Mucosa of gallbladder (tissue), 1 donor: ENCODE data around the gene PPP2CA. TPM values are rescaled to one million over a fixed set of nuclear protein-coding genes. Genes with fewer than 3 reads are reported as not detected.
"Not testable (repeated sequence)": the region's sequence is repeated elsewhere in the genome, so short reads cannot be mapped to it uniquely, and the experiment has no call there.

ENCODE experiments used
- DNase-seq: peaks from one replicate; pipeline ENCODE4 v3.0.0-alpha.2; 2020; ENCODE audit warnings: low spot score
- total RNA-seq: library from RNA; stranded (reverse); gene quantifications from one replicate; pipeline ENCODE4 v1.2.1, GENCODE V29; 2021
- donor health status: DM: no; HTN: no; CAD: no.

The PPP2CA gene
- 108 TPM for total RNA-seq

DNA sequence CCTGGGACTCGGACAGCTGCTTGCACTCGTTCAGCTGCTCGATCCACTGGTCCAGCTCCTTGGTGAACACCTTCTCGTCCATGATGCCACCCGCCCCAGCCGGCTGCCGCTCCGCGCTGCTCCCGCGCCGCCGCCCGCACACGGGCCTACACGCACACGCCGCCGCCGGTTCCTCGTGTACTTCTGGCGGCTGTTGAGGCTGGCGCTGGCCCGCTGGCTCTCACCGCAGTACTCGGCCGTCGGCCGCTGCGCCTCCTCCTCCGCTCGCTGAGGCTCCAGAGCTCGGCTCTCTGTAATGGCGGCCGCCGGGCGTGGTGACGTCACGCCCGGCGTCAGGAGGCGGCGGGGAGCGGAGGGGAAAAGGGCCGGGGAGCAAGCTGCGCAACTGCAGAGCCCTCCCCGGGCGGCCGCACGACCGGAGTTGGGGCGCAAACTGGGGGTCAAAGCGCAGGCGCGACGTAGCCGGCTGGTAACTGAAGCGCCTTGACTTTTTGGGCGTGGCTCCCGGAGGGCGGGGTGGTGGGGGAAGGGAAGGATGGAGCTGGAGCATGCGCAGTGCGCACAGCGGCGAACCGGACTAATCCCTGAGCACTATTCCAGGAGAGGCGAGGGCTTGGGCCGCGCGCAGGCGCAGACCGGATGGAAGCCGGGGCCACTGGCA, at the start of gene PPP2CA:
TSS of gene PPP2CA (minus strand) at position 294 of the 661 bp plus-strand sequence. CDS start at position 82, 212 bp downstream.
- DNase-seq, result peak; percentile 99

GRCh38 chr5:134273642-134274395, 47.9 kb upstream of the PPP2CA start:
- no peak for DNase-seq

GRCh38 chr5:134271059-134271458, 45.2 kb upstream of the PPP2CA start:
- no peak for DNase-seq

GRCh38 chr5:134268919-134269318, 43.0 kb upstream of the PPP2CA start:
- no peak for DNase-seq

DNA sequence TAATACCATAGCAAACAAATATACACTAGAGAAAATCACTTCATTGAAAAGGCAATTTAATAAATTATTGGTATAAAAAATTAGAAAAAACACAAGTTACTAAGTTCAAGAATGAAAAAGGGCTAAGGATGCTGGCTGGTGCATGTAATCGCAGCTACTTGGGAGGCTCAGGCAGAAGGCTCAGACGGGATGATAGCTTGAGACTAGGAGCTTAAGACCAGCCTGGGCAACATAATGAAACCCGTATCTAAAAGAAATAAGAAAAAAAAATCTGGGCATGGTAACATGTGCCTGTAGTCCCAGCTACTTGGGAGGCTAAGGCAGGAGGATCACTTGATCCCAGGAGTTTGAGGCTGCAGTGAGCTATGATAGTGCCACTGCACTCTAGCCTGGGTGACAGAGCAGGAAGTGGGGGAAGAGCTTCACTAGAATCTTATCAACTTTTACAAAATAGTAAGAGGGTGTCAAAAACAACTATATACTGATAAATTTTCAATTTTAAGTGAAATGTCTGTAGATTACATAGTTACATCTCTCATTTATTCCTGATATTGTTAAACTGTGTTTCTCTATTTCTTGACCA, 42.2 kb upstream of the PPP2CA start:
- no peak for DNase-seq

DNA sequence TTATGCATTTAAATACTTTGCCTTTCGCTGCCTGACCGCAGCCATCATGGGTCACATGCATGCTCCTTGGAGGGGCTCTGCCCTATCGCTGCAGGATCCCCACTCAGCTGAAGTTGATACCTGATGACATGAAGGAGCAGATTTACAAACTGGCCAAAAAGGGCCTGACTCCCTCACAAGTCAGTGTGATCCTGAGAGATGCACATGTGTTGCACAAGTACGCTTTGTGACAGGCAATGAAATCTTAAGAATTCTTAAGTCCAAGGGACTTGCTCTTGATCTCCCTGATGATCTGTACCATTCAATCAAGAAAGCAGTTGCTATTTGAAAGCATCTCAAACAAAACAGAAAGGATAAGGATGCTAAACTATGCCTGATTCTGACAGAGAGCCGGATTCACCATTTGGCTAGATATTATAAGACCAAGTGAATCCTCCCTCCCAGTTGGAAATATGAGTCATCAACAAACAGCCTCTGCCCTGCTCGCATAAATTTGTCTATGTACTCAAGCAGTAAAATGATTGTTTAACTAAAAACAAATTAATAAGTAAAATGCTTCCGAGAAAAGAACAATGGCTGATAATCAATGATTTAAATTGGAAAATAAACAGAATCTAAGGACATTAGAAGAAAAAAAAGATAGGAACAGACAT, 41.6 kb upstream of the PPP2CA start:
- DNase-seq, result no peak

DNA sequence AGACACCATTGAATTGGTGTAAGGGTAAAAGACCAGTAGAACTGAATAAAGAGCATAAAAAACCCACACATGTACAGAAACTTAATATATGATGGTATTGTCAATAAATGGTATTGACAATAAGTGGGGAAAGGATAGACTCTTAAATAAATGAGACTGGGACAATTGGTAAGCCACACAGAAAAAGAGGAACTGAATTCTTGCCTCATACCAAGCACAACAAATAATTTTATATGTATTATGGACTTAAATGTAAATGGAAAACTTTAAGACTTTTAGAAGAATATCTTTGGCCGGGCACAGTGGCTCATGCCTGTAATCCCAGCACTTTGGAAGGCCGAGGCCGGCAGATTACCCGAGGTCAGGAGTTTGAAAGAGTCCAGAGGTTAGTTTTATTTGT, 37.9 kb upstream of the PPP2CA start:
- DNase-seq, result no peak

DNA sequence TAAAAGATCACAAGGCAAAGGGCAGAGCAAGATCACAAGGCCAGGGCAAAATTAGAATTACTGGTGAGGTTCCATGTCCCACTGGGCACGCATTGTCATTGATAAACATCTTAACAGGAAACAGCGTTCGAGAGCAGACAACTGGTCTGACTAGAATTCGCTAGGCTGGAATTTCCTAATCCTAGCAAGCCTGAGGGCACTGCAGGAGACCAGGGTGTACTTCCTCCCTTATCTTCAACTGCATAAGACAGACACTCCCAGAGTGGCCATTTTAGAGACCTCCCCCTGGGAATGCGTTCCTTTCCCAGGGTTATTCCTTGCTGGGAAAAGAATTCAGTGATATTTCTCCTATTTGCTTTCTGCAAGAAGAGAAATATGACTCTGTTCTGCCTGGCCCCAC, 36.8 kb upstream of the PPP2CA start:
- DNase-seq, result not testable (repeated sequence)

- DNase-seq, result no peak
These were observed 33.0 kb upstream of the PPP2CA start for GRCh38 chr5:134258896-134259295.

DNA sequence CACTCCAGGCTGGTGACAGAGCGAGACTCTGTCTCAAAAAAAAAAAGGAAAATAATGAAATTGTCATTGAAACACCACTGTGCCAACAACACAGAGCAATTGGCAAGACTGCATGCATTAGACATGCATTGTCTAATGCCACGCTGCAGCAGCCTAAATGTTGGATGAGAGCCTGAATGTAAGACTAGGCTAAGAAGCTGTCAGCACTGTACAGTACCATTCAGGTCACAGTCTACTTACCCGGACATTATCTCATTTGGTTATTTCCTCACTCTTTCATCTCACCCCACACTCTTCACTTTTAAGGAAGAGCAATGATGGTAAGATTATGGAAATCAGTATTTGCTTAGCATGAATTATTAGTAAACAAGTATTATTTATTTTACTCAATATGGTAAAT, 31.3 kb upstream of the PPP2CA start:
- no peak for DNase-seq

GRCh38 chr5:134255418-134256150, 29.7 kb upstream of the PPP2CA start:
- DNase-seq, result no peak

DNA sequence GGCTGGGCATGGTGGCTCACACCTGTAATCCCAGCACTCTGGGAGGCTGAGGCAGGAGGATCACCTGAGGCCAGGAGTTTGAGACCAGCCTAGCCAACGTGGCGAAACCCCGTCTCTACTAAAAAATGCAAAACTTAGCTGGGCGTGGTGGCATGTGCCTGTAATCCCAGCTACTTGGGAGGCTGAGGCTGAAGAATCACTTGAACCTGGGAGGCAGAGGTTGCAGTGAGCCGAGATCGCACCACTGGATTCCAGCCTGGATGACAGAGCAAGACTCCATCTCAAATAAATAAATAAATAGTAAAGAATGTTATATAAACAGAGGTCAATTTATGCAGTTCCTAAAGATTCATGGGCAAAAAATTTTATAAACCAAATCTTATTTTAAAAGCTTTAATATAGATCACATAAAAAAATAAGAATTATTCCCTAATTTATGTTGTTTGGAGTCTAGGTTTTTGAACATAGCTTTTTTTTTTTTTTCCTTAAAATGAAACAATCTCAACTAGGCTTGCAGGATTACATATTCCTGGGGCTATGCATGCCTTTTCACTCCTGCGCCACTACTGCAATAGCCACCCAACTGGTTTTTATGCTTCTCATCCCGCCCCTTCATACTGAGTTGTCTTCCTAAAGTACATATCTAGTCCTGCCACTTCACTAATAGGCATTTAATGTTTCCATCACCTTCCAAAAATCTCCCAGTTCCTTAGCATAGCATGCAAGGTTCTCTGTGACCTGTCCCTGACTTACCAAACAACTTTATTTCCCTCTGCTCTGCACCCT, 27.7 kb upstream of the PPP2CA start:
- not testable (repeated sequence) for DNase-seq

- no peak for DNase-seq
These were observed 26.8 kb upstream of the PPP2CA start for GRCh38 chr5:134252671-134253070.

- DNase-seq, result no peak
These were observed 25.1 kb upstream of the PPP2CA start for GRCh38 chr5:134250949-134251348.

- no peak for DNase-seq
These were observed 23.9 kb upstream of the PPP2CA start for GRCh38 chr5:134249469-134250379.

- DNase-seq, result no peak
These were observed 22.4 kb upstream of the PPP2CA start for GRCh38 chr5:134248256-134248655.

- DNase-seq, result no peak
These were observed 21.8 kb upstream of the PPP2CA start for GRCh38 chr5:134247428-134248224.

DNA sequence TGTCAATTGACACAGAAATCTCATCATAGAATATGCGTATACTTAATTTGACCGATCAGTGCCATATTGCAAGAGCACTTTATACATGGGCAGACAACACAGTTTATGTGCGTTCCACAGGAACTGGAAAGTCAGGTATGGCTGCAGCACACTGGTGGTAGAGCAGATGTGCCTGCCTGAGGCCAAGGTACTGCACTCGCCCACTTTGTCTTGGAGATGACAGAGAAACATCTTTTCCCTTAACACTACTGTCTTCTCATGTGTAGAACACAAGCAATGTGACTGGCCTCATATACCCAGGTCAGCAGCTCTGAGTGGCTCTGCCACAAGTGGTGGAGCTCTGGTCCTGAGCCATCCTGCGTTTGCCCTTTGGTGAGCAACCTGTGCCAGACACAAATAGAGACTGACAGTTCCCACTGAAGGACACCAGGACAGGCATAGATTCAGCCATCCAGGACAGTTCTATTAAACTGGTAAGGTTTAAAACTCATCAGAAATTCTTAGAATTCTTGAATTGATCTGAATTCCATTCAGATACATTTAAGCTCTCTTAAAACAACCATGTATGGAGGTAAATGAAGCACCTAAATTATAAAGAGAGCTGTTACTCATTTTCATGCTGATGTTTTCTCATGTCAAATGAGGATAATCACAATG, 21.0 kb upstream of the PPP2CA start:
- DNase-seq, result no peak

DNA sequence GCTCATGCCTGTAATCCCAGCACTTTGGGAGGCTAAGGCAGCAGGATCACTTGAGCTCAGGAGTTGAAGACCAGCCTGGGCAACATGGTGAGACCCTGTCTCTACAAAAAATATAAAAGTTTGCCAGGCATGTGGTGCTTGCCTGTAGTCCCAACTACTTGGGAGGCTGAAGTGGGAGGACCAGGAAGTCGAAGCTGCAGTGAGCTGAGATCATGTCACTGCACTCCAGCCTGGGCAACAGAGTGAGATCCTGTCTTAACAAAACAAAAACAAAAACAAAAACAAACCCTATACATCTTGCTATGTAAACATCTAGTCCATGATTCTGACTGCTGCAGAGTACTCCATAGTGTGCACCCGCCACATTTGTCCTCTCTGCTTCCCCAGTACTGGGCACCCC, 19.8 kb upstream of the PPP2CA start:
- no peak for DNase-seq
